SK-N-MC (cell line): ENCODE data around the gene AGPAT3.

Experiments
- EZH2 ChIP-seq: fragments of 200-600 bp; sonication (generic); IDR thresholded peaks from one replicate; pipeline ENCODE4 v1.6.1; 2017; ENCODE audit warnings: antibody characterized with exemption
- POLR2AphosphoS5 ChIP-seq: IDR thresholded peaks from 2 replicates; pipeline ENCODE4 v1.6.1; 2012; ENCODE audit warnings: mild to moderate bottlenecking, low read depth, low read length, borderline replicate concordance

DNA sequence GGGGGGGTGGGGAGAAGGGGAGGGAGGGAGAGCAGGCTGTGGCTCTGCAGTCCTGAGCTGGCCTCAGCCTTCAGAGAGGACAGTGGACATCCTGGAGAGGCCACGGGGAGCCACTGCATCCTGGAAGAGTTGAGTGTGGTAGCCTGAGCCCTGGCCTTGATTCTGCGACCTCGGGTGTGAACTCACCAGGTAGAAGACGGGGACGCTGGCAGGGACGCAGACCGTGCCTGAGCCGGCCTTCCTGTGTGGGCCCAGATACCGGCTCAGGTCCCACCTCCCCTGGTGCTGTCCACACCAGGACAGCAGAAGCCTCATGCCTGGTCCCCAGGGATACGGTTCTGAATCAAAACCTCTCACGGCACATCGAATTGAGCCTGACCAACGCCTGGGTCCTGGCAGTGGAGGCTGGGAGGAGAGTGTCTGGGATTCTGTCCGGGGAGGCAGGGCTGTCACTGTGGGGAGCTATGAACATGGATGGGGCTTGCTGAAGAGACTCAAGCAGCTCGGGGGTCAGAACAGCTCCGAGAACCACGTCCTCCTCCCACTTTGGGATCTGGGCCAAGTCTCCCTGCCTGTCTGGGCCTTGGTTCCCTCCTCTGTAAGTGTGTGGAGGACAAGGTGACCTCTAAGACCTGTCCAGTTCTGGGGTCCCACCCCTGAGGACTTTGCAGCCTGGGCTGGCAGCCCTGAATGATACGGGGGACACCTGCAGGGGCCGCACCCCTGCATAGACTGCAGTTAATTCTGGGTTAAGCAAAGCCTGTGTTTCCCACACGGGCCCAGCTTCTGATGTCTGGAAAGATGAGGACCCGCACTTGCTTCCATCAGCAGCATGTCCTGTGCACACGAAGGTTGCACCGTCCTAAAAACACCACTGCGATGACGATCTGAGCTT, 45.3 kb upstream of the AGPAT3 start:
- TF ChIP-seq EZH2 (no peak), POLR2AphosphoS5 (no peak)
